Neural progenitor cell (in vitro differentiated cells): ENCODE results near the gene KSR1. TPM values are rescaled to one million over a fixed set of nuclear protein-coding genes. Genes with fewer than 3 reads are reported as not detected.

Source experiments
- DNase-seq: peaks from one replicate; pipeline ENCODE4 v3.0.0-alpha.2; 2016; ENCODE audit warnings: low spot score
- H2AFZ ChIP-seq: fragments of 200-600 bp; sonication (generic); replicated peaks from 2 replicates; pipeline ENCODE4 v1.6.1; 2016; ENCODE audit warnings: antibody characterized with exemption
- H3F3A ChIP-seq: fragments of 200-600 bp; sonication (generic); 2 replicates; pipeline ENCODE4 v1.6.1; 2016; ENCODE audit warnings: antibody characterized with exemption, low read depth
- H3K27ac ChIP-seq: fragments of 200-600 bp; sonication (generic); 2 replicates; pipeline ENCODE4 v1.5.1; 2016; ENCODE audit warnings: mild to moderate bottlenecking
- H3K27me3 ChIP-seq: fragments of 200-600 bp; sonication (generic); 2 replicates; pipeline ENCODE4 v1.6.1; 2016; ENCODE audit warnings: mild to moderate bottlenecking, moderate library complexity
- H3K36me3 ChIP-seq: fragments of 200-600 bp; sonication (generic); 2 replicates; pipeline ENCODE4 v1.5.1; 2016
- H3K4me1 ChIP-seq: fragments of 200-600 bp; sonication (generic); 2 replicates; pipeline ENCODE4 v1.6.1; 2016; ENCODE audit warnings: mixed run types
- H3K4me2 ChIP-seq: fragments of 200-600 bp; sonication (generic); 2 replicates; pipeline ENCODE4 v1.6.1; 2016
- H3K4me3 ChIP-seq: fragments of 200-600 bp; sonication (generic); 2 replicates; pipeline ENCODE4 v1.5.1; 2016
- H3K79me2 ChIP-seq: fragments of 200-600 bp; sonication (generic); 2 replicates; pipeline ENCODE4 v1.6.1; 2016; ENCODE audit warnings: low read depth
- H3K9ac ChIP-seq: fragments of 200-600 bp; sonication (generic); 2 replicates; pipeline ENCODE4 v1.6.1; 2016
- H3K9me3 ChIP-seq: fragments of 200-600 bp; sonication (generic); 2 replicates; pipeline ENCODE4 v1.5.1; 2016; ENCODE audit warnings: low read depth
- H4K20me1 ChIP-seq: fragments of 200-600 bp; sonication (generic); 2 replicates; pipeline ENCODE4 v1.6.1; 2016; ENCODE audit warnings: low read depth
- H3K27ac Mint-ChIP-seq: 3 replicates; pipeline ENCODE4 v1.8.0; 2021; ENCODE audit warnings: mixed read lengths
- H3K27me3 Mint-ChIP-seq: 2 replicates; pipeline ENCODE4 v1.8.0; 2022; ENCODE audit warnings: low read depth, mild to moderate bottlenecking, inconsistent platforms, moderate library complexity, mixed read lengths; ENCODE audit not compliant: insufficient read depth
- H3K36me3 Mint-ChIP-seq: 3 replicates; pipeline ENCODE4 v1.8.0; 2021; ENCODE audit warnings: mixed read lengths
- H3K4me1 Mint-ChIP-seq: 3 replicates; pipeline ENCODE4 v1.8.0; 2021; ENCODE audit warnings: mixed read lengths
- H3K4me3 Mint-ChIP-seq: 3 replicates; pipeline ENCODE4 v1.8.0; 2021; ENCODE audit warnings: mild to moderate bottlenecking, moderate library complexity, mixed read lengths
- H3K9me3 Mint-ChIP-seq: 3 replicates; pipeline ENCODE4 v1.8.0; 2020; ENCODE audit warnings: mixed read lengths
- CTCF ChIP-seq: fragments of 200-600 bp; sonication (generic); IDR thresholded peaks from 2 replicates; pipeline ENCODE4 v1.5.1; 2017; ENCODE audit warnings: antibody characterized with exemption, mild to moderate bottlenecking
- EZH2 ChIP-seq: fragments of 200-600 bp; sonication (generic); IDR thresholded peaks from 2 replicates; pipeline ENCODE4 v1.6.1; 2017; ENCODE audit warnings: antibody characterized with exemption, mild to moderate bottlenecking, moderate library complexity
- EZH2phosphoT487 ChIP-seq: fragments of 200-600 bp; sonication (generic); IDR thresholded peaks from 2 replicates; pipeline ENCODE4 v1.6.1; 2017; ENCODE audit warnings: antibody characterized with exemption
- total RNA-seq: library from RNA; depleted of rRNA; stranded (reverse); fragments of >200 nt; gene quantifications from 2 replicates; pipeline ENCODE4 v1.2.3, GENCODE V29; 2015; ENCODE audit warnings: low replicate concordance

KSR1 gene
- total RNA-seq, 1 donor from 2014 or later = 16.4 TPM

- Histone ChIP-seq H3K27ac (no peak overlapping the region), H3K9ac (no peak overlapping the region)
- no peak for DNase-seq
Observed at GRCh38 chr17:27422601-27423000, 33.6 kb upstream of the KSR1 start.

GRCh38 chr17:27423651-27424050, 32.6 kb upstream of the KSR1 start:
- Histone ChIP-seq H3K36me3 (no peaks in the 10 kb centered on the region), H3K4me3 (no peak overlapping the region), H3K9me3 (no peaks in the 10 kb centered on the region), H3K4me2 (no peak overlapping the region), H3K79me2 (no peaks in the 10 kb centered on the region), H3K4me1 (no peaks in the 10 kb centered on the region), H2AFZ (no peak overlapping the region), H4K20me1 (no peaks in the 10 kb centered on the region), H3K27ac (no peak overlapping the region), H3K27me3 (no peaks in the 10 kb centered on the region), H3F3A (no peaks in the 10 kb centered on the region), H3K9ac (no peak overlapping the region)
- no peak for DNase-seq
- no peak overlapping the region for H3K4me3 Mint-ChIP-seq
- TF ChIP-seq CTCF = no peak
- TF ChIP-seq EZH2phosphoT487 = no peak
- no peak for TF ChIP-seq EZH2
- H3K4me1 Mint-ChIP-seq = no peaks in the 10 kb centered on the region
- H3K36me3 Mint-ChIP-seq = no peaks in the 10 kb centered on the region
- H3K27me3 Mint-ChIP-seq = peaks cover 2% of the 10 kb centered on the region
- no peak overlapping the region for H3K27ac Mint-ChIP-seq
- peaks cover 1% of the 10 kb centered on the region for H3K9me3 Mint-ChIP-seq

More at GRCh38 chr17:27422601-27423000, 33.6 kb upstream of the KSR1 start:
- TF ChIP-seq EZH2 (no peak), CTCF (no peak)
- no peak overlapping the region for H2AFZ ChIP-seq
- no peaks in the 10 kb centered on the region for H3K79me2 ChIP-seq
- Mint-ChIP-seq H3K9me3 (no peaks in the 10 kb centered on the region), H3K27me3 (peaks cover 2% of the 10 kb centered on the region), H3K36me3 (no peaks in the 10 kb centered on the region), H3K4me3 (no peak overlapping the region), H3K27ac (no peak overlapping the region), H3K4me1 (no peaks in the 10 kb centered on the region)
- H3K4me3 ChIP-seq = no peak overlapping the region
- H4K20me1 ChIP-seq = no peaks in the 10 kb centered on the region
- no peaks in the 10 kb centered on the region for H3K9me3 ChIP-seq
- H3F3A ChIP-seq = no peaks in the 10 kb centered on the region
- no peak overlapping the region for H3K4me2 ChIP-seq
- H3K27me3 ChIP-seq = no peaks in the 10 kb centered on the region
- H3K36me3 ChIP-seq = no peaks in the 10 kb centered on the region
- no peaks in the 10 kb centered on the region for H3K4me1 ChIP-seq

- no peaks in the 10 kb centered on the region for H3K9me3 ChIP-seq
- H4K20me1 ChIP-seq = no peaks in the 10 kb centered on the region
- H3K9me3 Mint-ChIP-seq = peaks cover 3% of the 10 kb centered on the region
- no peaks in the 10 kb centered on the region for H3K27me3 ChIP-seq
- DNase-seq = no peak
- H3K4me1 ChIP-seq = no peaks in the 10 kb centered on the region
- H3K36me3 ChIP-seq = no peaks in the 10 kb centered on the region
- no peaks in the 10 kb centered on the region for H3K36me3 Mint-ChIP-seq
- TF ChIP-seq CTCF (no peak), EZH2phosphoT487 (no peak), EZH2 (no peak)
- no peak overlapping the region for H3K27ac Mint-ChIP-seq
- no peak overlapping the region for H3K4me3 ChIP-seq
- H3K4me2 ChIP-seq = no peak overlapping the region
- peaks cover 2% of the 10 kb centered on the region for H3K27me3 Mint-ChIP-seq
- no peak overlapping the region for H3K4me3 Mint-ChIP-seq
- H3K79me2 ChIP-seq = no peaks in the 10 kb centered on the region
- H2AFZ ChIP-seq = no peak overlapping the region
- H3K9ac ChIP-seq = no peak overlapping the region
- no peaks in the 10 kb centered on the region for H3F3A ChIP-seq
- no peak overlapping the region for H3K27ac ChIP-seq
- H3K4me1 Mint-ChIP-seq = no peaks in the 10 kb centered on the region
Observed at GRCh38 chr17:27424516-27424915, 31.7 kb upstream of the KSR1 start.
